K562 (cell line): Measurements from ENCODE around the gene MEIOB. TPM values are rescaled to one million over a fixed set of nuclear protein-coding genes. Genes with fewer than 3 reads are reported as not detected.

ENCODE experiments used
- ATAC-seq: fragments of 200-7000 bp; cut with Tn5 transposase; 3 replicates; pipeline ENCODE4 v1.9.1; 2020; ENCODE audit warnings: moderate library complexity
- BruUV-seq: library from RNA; stranded (reverse); fragments of 400-500 nt; replicated peaks from 2 replicates; lab custom pipeline; 2021; lab: Mats Ljungman, UMichigan
- CTCF ChIA-PET: fragments of 300-600 bp; formaldehyde crosslinking; extraction: SDS; loops from one replicate; lab custom pipeline; 2021; ENCODE audit warnings: low intra/inter-chr PET ratio; lab: Yijun Ruan, JAX
- POLR2A ChIA-PET: fragments of 300-600, 350-650 bp; sonication (Branson Sonifier 250); formaldehyde crosslinking; extraction: SDS; loops from one replicate; lab custom pipeline; 2021; ENCODE audit warnings: antibody characterized with exemption, inconsistent platforms; lab: Yijun Ruan, JAX
- DNase-seq, 4 experiments: peaks; one replicate each; pipeline versions ENCODE4 v3.0.0 to v3.0.0-alpha.2; 2011 to 2018; ENCODE audit warnings: low spot score in 3 of 4, mixed read lengths in 3 of 4; ENCODE audit errors: extremely low read depth in 1 of 4
- FAIRE-seq: peaks from 2 replicates; lab custom pipeline; 2011; peaks lifted over from hg19 to GRCh38; lab: Jason Lieb, UNC
- H2AFZ ChIP-seq: 2 replicates; pipeline ENCODE4 v1.6.0; 2011; ENCODE audit warnings: low read depth, low read length, control low read depth, inconsistent platforms
- H3K27ac ChIP-seq: fragments of 200-600 bp; 3 replicates; pipeline ENCODE4 v1.8.0; 2011; ENCODE audit warnings: low read depth, mild to moderate bottlenecking, control low read depth, inconsistent platforms, low read length, moderate library complexity, mixed read lengths; ENCODE audit errors: extremely low read depth
- H3K27me3 ChIP-seq, 2 experiments: fragments of 300-600 bp in 1 of 2; 2 replicates in 1 of 2; 3 replicates in 1 of 2; pipeline versions ENCODE4 v1.6.0 to v1.8.0; 2011; ENCODE audit warnings: inconsistent platforms in 2 of 2, low read length in 2 of 2, mild to moderate bottlenecking in 1 of 2, mixed read lengths in 1 of 2, moderate library complexity in 1 of 2; ENCODE audit not compliant: control insufficient read depth in 2 of 2, insufficient read depth in 2 of 2
- H3K36me3 ChIP-seq: fragments of 300-600 bp; 3 replicates; pipeline ENCODE4 v1.8.0; 2011; ENCODE audit warnings: mild to moderate bottlenecking, low read length, inconsistent platforms; ENCODE audit not compliant: control insufficient read depth, insufficient read depth
- H3K4me1 ChIP-seq, 2 experiments: fragments of 200-600 bp in 1 of 2; replicated peaks in 1 of 2; 2 replicates in 1 of 2; 3 replicates in 1 of 2; pipeline versions ENCODE4 v1.5.1 to v1.8.0; 2011; ENCODE audit warnings: inconsistent platforms in 2 of 2, low read length in 2 of 2, mild to moderate bottlenecking in 1 of 2, mixed read lengths in 1 of 2, moderate library complexity in 1 of 2; ENCODE audit not compliant: control insufficient read depth in 2 of 2, insufficient read depth in 2 of 2
- H3K4me2 ChIP-seq: 2 replicates; pipeline ENCODE4 v1.6.1; 2011; ENCODE audit warnings: low read length, control low read depth, inconsistent platforms, mixed read lengths; ENCODE audit not compliant: insufficient read depth
- H3K4me3 ChIP-seq: fragments of 200-600 bp; sonication (generic), shearing (Covaris generic); 2 replicates; pipeline ENCODE4 v1.5.1; 2016; ENCODE audit warnings: control low read depth, inconsistent platforms
- H3K79me2 ChIP-seq: fragments of 200-600 bp; 3 replicates; pipeline ENCODE4 v1.8.0; 2011; ENCODE audit warnings: low read length, inconsistent platforms; ENCODE audit not compliant: control insufficient read depth, insufficient read depth
- H3K9ac ChIP-seq, 2 experiments: 2 replicates each; pipeline versions ENCODE4 v1.6.0 to v1.6.1; 2011; ENCODE audit warnings: low read depth in 2 of 2, low read length in 2 of 2, control low read depth in 1 of 2, inconsistent platforms in 1 of 2, mild to moderate bottlenecking in 1 of 2, mixed read lengths in 1 of 2; ENCODE audit not compliant: insufficient read depth in 1 of 2
- H3K9me1 ChIP-seq: one replicate; pipeline ENCODE4 v1.6.0; 2011; ENCODE audit warnings: inconsistent platforms, mild to moderate bottlenecking, low read length, moderate library complexity; ENCODE audit not compliant: control insufficient read depth, insufficient read depth
- H3K9me3 ChIP-seq: replicated peaks from 2 replicates; pipeline ENCODE4 v1.5.1; 2011; ENCODE audit warnings: low read depth, low read length, inconsistent platforms; ENCODE audit not compliant: control insufficient read depth, insufficient read depth
- H4K20me1 ChIP-seq: replicated peaks from 2 replicates; pipeline ENCODE4 v1.6.1; 2011; ENCODE audit warnings: low read length, inconsistent platforms, mixed read lengths; ENCODE audit not compliant: control insufficient read depth, insufficient read depth
- LARP7 ChIP-seq: fragments of 450-650 bp; IDR thresholded peaks from 2 replicates; pipeline ENCODE4 v1.6.1; 2016
- ZFP30 ChIP-seq: fragments of 250-450 bp; sonication (Bioruptor Pico); IDR thresholded peaks from 2 replicates; pipeline ENCODE4 v1.8.0; 2022; ENCODE audit warnings: moderate library complexity, mild to moderate bottlenecking, inconsistent platforms, borderline replicate concordance
- WGBS: fragments of 100-300 bp; shearing (Covaris generic); methylation state at CpG from one replicate; pipeline ENCODE4 v1.1.6; 2016; ENCODE audit warnings: low coverage, mixed read lengths; ENCODE audit not compliant: insufficient coverage; ENCODE audit errors: missing lambda C conversion rate; 5-methylcytosine and 5-hydroxymethylcytosine counted together
- in situ Hi-C: fragments of 300-500 bp; cut with MboI; formaldehyde crosslinking; loops from 4 replicates; pipeline ENCODE4 v1.15.0; 2018; ENCODE audit warnings: inconsistent platforms, mixed read lengths
- intact Hi-C: fragments of 100-400 bp; cut with micrococcal nuclease; formaldehyde crosslinking; loops from 2 replicates; pipeline ENCODE4 v1.14.2; 2022
- polyA plus RNA-seq, 8 experiments: library from polyadenylated mRNA; depleted of rRNA in 4 of 8; stranded (reverse) in 5 of 8; unstranded in 3 of 8; fragments of >200 nt; fragmentation: Nextera tagmentation in 2 of 8; fragmentation: Illumina TruSeq in 1 of 8; extraction: Ambion mirVana in 2 of 8; extraction: Trizol in 1 of 8; gene quantifications; 2 replicates each; pipeline versions ENCODE4 v1.2.1 to v1.2.3, GENCODE V29; 2011 to 2014; ENCODE audit warnings: inconsistent platforms in 1 of 8, missing spikeins in 1 of 8
- total RNA-seq, 7 experiments: library from RNA; depleted of rRNA in 6 of 7; stranded (reverse); fragments of >200 nt in 6 of 7; fragmentation: Illumina TruSeq in 2 of 7; extraction: Trizol in 2 of 7; gene quantifications; 2 replicates each; pipeline versions ENCODE4 v1.2.1 to v1.2.3, GENCODE V29; 2011 to 2021; ENCODE audit warnings: low replicate concordance in 1 of 7
- TF ChIP-seq, protein P1 (sequence below): fragments of 250-450 bp; sonication (Bioruptor Pico); IDR thresholded peaks from 2 replicates; pipeline ENCODE4 v1.5.0; 2021
- TF ChIP-seq, protein P2 (sequence below), 3 experiments: fragments of 200-800 bp in 1 of 3; sonication (Bioruptor generic) in 1 of 3; sonication (generic) in 1 of 3; formaldehyde crosslinking in 1 of 3; IDR thresholded peaks; 2 replicates each; pipeline versions ENCODE4 v1.6.1 to v1.8.0; 2016 to 2022; ENCODE audit warnings: mild to moderate bottlenecking in 2 of 3, missing compliant biosample characterization in 2 of 3, missing genetic modification characterization in 2 of 3, missing genetic modification reagents in 1 of 3
- TF ChIP-seq, protein P3 (sequence below): fragments of 250-450 bp; sonication (Bioruptor Pico); IDR thresholded peaks from 2 replicates; pipeline ENCODE4 v1.4.0; 2020; ENCODE audit warnings: borderline replicate concordance
- TF ChIP-seq, protein P4 (sequence below): sonication (generic); formaldehyde crosslinking; IDR thresholded peaks from 2 replicates; pipeline ENCODE4 v1.8.0; 2022; ENCODE audit warnings: missing genetic modification reagents, mild to moderate bottlenecking, moderate library complexity, borderline replicate concordance

The MEIOB gene
- total and polyA plus RNA-seq, 9 of the 15 experiments (the other 6 are each of a cell fraction or from before 2014, with no cell fraction given): 25.4 to 203 (median 97.6) TPM

DNA sequence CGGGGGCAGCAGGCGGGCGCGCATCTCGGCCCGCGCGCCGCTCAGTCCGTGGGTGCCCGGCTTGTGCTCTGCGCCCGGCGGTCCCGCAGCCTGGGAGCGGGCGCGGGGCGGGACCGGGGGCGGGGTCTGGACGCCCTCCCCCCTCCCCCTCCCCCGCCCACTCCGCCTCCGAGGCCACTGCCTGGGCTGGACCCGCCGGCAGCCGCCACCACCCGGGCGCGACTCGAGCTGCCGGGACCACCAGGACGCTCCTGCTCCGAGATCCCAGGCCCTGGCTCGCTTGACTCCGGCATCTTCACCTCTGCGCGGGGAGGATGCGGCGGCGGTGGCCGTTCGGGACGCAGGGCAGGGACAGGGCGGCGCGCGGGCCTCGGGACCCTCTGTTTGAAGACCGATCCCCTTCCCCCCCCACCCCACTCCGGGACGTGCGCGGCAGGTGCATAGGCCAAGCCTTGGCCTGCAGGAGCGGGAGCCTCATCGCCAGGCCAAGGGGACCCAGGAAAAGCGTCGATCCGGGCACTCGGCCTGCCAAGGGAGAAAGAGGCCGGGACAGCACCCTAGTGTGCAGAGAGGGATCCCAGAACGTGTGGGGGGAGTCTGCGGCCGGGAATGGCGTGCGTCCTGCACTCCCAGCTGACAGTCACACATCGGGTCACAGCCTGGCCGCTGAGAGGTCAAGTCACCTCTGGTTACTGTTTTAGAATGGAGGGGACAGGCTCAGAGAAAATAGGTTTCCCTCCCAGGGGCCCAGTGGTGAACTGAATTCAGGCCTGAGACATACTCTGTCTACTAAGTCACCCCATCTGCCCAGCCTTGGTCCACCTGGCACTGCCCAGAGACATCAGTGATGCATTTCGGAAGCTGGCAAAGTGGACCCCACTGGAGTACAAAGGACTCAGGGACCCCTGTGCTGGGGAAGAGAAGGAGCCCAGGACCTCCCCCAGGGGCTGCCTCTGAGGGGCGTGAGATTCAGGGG lies 46.7 kb upstream of the MEIOB start, which contains the start of gene HS3ST6:
Gene HS3ST6, minus strand, starts transcription at position 65 of the 976 bp plus-strand sequence. CDS start 92 bp downstream, outside the sequence.
- no peak for TF ChIP-seq ZFP30 (CRISPR knock-in tag)
- TF ChIP-seq, protein P1, sequence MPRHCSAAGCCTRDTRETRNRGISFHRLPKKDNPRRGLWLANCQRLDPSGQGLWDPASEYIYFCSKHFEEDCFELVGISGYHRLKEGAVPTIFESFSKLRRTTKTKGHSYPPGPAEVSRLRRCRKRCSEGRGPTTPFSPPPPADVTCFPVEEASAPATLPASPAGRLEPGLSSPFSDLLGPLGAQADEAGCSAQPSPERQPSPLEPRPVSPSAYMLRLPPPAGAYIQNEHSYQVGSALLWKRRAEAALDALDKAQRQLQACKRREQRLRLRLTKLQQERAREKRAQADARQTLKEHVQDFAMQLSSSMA (CRISPR knock-in tag): no peak
- TF ChIP-seq, protein P2, sequence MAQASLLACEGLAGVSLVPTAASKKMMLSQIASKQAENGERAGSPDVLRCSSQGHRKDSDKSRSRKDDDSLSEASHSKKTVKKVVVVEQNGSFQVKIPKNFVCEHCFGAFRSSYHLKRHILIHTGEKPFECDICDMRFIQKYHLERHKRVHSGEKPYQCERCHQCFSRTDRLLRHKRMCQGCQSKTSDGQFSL (CRISPR knock-in tag; IDR thresholded peaks at IDR 0.05): 0 out of 2 replicates have a peak, but pooled peaks have one; percentile 56
- TF ChIP-seq, protein P2 (tag; IDR thresholded peaks at IDR 0.05): no peak
- no peak for TF ChIP-seq LARP7
- TF ChIP-seq, protein P3, sequence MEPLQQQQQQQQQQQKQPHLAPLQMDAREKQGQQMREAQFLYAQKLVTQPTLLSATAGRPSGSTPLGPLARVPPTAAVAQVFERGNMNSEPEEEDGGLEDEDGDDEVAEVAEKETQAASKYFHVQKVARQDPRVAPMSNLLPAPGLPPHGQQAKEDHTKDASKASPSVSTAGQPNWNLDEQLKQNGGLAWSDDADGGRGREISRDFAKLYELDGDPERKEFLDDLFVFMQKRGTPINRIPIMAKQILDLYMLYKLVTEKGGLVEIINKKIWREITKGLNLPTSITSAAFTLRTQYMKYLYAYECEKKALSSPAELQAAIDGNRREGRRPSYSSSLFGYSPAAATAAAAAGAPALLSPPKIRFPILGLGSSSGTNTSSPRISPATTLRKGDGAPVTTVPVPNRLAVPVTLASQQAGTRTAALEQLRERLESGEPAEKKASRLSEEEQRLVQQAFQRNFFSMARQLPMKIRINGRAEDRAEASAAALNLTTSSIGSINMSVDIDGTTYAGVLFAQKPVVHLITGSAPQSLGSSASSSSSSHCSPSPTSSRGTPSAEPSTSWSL: no peak
- TF ChIP-seq, protein P4, sequence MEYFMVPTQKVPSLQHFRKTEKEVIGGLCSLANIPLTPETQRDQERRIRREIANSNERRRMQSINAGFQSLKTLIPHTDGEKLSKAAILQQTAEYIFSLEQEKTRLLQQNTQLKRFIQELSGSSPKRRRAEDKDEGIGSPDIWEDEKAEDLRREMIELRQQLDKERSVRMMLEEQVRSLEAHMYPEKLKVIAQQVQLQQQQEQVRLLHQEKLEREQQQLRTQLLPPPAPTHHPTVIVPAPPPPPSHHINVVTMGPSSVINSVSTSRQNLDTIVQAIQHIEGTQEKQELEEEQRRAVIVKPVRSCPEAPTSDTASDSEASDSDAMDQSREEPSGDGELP (CRISPR knock-in tag): 0 out of 2 replicates have a peak, but pooled peaks have one; percentile 12
- intact Hi-C loops (no loop called here), in situ Hi-C loops (no loop called here)
- Histone ChIP-seq H3K4me1 (peaks cover 11 to 65% of the 10 kb centered on the region in 2 experiments; a peak in 4 of 5 replicates), H3K27ac (no peak within 1 kb of the TSS), H3K9me3 (no peaks in the 10 kb centered on the region), H3K4me2 (no peak within 1 kb of the TSS), H3K79me2 (no peaks in the 10 kb centered on the region), H2AFZ (no peak within 1 kb of the TSS), H3K36me3 (no peaks in the 10 kb centered on the region), H3K27me3 (peaks cover 20 to 43% of the 10 kb centered on the region in 2 experiments; a peak in 4 of 5 replicates), H3K4me3 (no peak within 1 kb of the TSS), H4K20me1 (0 out of 2 replicates have a peak, but pooled peaks cover 11% of the 10 kb centered on the region), H3K9me1 (no peaks in the 10 kb centered on the region), H3K9ac (no peak within 1 kb of the TSS)
- ChIA-PET CTCF (no interaction called here), POLR2A (no interaction called here)
- 17% methylated on average over 15 of the region's 71 CpGs for WGBS
- DNase-seq (peak in 3 of 4 experiments; percentile 53 to 84 (median 80)), FAIRE-seq (no peak), ATAC-seq (no peak)
- no TSS peak for BruUV-seq
